Smooth muscle cell (in vitro differentiated cells): ENCODE results near the gene GTF2B. TPM values are rescaled to one million over a fixed set of nuclear protein-coding genes. Genes with fewer than 3 reads are reported as not detected.

Experiments used
- DNase-seq: peaks from one replicate; lab custom pipeline; 2025; ENCODE audit not compliant: unreplicated experiment; lab: John Stamatoyannopoulos, UW
- H2AFZ ChIP-seq: fragments of 200-600 bp; sonication (generic); 2 replicates; pipeline ENCODE4 v1.6.0; 2016; ENCODE audit warnings: antibody characterized with exemption, low read depth, mild to moderate bottlenecking
- H3F3A ChIP-seq: fragments of 200-600 bp; sonication (generic); 2 replicates; pipeline ENCODE4 v1.6.0; 2017; ENCODE audit warnings: antibody characterized with exemption, low read depth
- H3K27ac ChIP-seq: fragments of 200-600 bp; sonication (generic); 2 replicates; pipeline ENCODE4 v1.5.1; 2016; ENCODE audit warnings: low read depth, mild to moderate bottlenecking
- H3K27me3 ChIP-seq: fragments of 200-600 bp; sonication (generic); 2 replicates; pipeline ENCODE4 v1.6.1; 2016; ENCODE audit warnings: low read depth, mild to moderate bottlenecking
- H3K36me3 ChIP-seq: fragments of 200-600 bp; sonication (generic); 2 replicates; pipeline ENCODE4 v1.5.1; 2016; ENCODE audit warnings: low read depth
- H3K4me1 ChIP-seq: fragments of 200-600 bp; sonication (generic); 2 replicates; pipeline ENCODE4 v1.5.1; 2016; ENCODE audit warnings: low read depth
- H3K4me2 ChIP-seq: fragments of 200-600 bp; sonication (generic); 2 replicates; pipeline ENCODE4 v1.6.0; 2016; ENCODE audit warnings: mild to moderate bottlenecking
- H3K4me3 ChIP-seq: fragments of 200-600 bp; sonication (generic); 2 replicates; pipeline ENCODE4 v1.5.1; 2016; ENCODE audit warnings: mild to moderate bottlenecking
- H3K79me2 ChIP-seq: fragments of 200-600 bp; sonication (generic); 2 replicates; pipeline ENCODE4 v1.6.0; 2016; ENCODE audit warnings: low read depth, mild to moderate bottlenecking
- H3K9ac ChIP-seq: fragments of 200-600 bp; sonication (generic); 2 replicates; pipeline ENCODE4 v1.6.0; 2016; ENCODE audit warnings: low read depth
- H3K9me3 ChIP-seq: fragments of 200-600 bp; sonication (generic); replicated peaks from 2 replicates; pipeline ENCODE4 v1.5.1; 2016; ENCODE audit warnings: low read depth
- H4K20me1 ChIP-seq: fragments of 200-600 bp; sonication (generic); 2 replicates; pipeline ENCODE4 v1.6.0; 2016; ENCODE audit warnings: low read depth
- WGBS: methylation state at CpG from one replicate; pipeline ENCODE4 v1.1.7; 2016; ENCODE audit warnings: low lambda C conversion rate; 5-methylcytosine and 5-hydroxymethylcytosine counted together
- polyA plus RNA-seq: library from polyadenylated mRNA; unstranded; fragments of >200 nt; fragmentation: Nextera tagmentation; extraction: Ambion mirVana; gene quantifications from 2 replicates; pipeline ENCODE4 v1.2.1, GENCODE V29; 2016
- total RNA-seq: library from RNA; depleted of rRNA; stranded (reverse); fragments of >200 nt; gene quantifications from 2 replicates; pipeline ENCODE4 v1.2.3, GENCODE V29; 2014
- TF ChIP-seq, protein P1 (sequence below): fragments of 200-600 bp; sonication (generic); IDR thresholded peaks from 2 replicates; pipeline ENCODE4 v1.5.1; 2017; ENCODE audit warnings: borderline replicate concordance, mild to moderate bottlenecking, antibody characterized with exemption; ENCODE audit not compliant: insufficient read depth, poor library complexity, severe bottlenecking

GTF2B gene
- total and polyA plus RNA-seq, 2 experiments from 2014 or later = 51.0 to 75.2 TPM

DNA sequence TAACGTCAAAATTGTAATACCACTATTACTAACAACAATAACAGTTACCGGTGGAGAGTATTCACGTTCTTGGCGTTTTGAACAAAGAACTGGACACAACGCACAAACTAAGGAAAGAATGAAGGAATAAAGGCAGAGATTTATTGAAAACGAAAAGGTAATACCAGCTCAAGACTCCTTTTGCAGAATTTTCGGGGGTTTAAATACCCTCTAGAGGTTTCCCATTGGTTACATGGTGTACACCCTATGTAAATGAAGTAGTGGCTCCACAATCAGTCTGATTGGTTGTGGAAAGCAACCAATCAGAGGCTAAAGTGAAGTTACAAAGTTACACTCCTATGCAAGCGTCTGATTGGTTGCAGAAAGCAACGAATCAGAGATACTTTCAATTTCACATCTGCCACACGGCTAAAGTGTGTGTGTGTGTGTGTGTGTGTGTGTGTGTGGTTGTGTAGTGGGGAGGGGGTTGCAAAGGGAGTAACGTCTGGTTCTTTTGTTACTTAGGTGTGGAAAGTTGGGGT, 1.1 kb upstream of the GTF2B start:
- Histone ChIP-seq H3K36me3 (no peaks in the 10 kb centered on the region), H4K20me1 (peaks cover 33% of the 10 kb centered on the region), H3K4me1 (peaks cover 7% of the 10 kb centered on the region), H3K9ac (no peak overlapping the region), H3K27ac (no peak overlapping the region), H3F3A (no peaks in the 10 kb centered on the region), H3K79me2 (peaks cover 38% of the 10 kb centered on the region), H3K4me3 (peak overlapping the region; percentile 94), H3K4me2 (peak overlapping the region; percentile 93), H2AFZ (peak overlapping the region; percentile 88), H3K9me3 (no peaks in the 10 kb centered on the region), H3K27me3 (no peaks in the 10 kb centered on the region)
- 84% methylated on average over 11 of the region's 11 CpGs for WGBS
- no peak for DNase-seq
- TF ChIP-seq, protein P1, sequence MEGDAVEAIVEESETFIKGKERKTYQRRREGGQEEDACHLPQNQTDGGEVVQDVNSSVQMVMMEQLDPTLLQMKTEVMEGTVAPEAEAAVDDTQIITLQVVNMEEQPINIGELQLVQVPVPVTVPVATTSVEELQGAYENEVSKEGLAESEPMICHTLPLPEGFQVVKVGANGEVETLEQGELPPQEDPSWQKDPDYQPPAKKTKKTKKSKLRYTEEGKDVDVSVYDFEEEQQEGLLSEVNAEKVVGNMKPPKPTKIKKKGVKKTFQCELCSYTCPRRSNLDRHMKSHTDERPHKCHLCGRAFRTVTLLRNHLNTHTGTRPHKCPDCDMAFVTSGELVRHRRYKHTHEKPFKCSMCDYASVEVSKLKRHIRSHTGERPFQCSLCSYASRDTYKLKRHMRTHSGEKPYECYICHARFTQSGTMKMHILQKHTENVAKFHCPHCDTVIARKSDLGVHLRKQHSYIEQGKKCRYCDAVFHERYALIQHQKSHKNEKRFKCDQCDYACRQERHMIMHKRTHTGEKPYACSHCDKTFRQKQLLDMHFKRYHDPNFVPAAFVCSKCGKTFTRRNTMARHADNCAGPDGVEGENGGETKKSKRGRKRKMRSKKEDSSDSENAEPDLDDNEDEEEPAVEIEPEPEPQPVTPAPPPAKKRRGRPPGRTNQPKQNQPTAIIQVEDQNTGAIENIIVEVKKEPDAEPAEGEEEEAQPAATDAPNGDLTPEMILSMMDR = no peak

DNA sequence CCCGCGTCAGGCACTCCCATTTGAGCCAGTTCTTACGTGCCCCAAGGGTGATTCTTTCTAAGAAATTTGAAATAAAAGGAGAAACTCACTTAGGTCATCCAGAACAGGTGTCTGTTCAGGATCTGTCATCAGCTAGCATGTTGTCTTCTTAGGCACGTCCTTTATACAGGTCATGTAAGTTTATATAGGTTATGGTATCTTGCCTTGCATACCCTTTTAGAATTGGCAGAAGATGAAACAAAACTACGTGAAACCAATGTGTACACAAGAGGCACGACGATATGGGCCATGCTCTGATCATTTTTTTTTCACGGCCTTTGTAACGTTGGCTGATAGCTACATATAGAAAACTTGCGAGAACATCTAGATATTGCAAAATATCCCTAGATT, 579 bp upstream of the GTF2B start:
- peak overlapping the region; percentile 84 for H3K27ac ChIP-seq
- 47% methylated on average over 10 of the region's 10 CpGs for WGBS
- H3K9me3 ChIP-seq = no peaks in the 10 kb centered on the region
- H2AFZ ChIP-seq = peak overlapping the region; percentile 88
- DNase-seq = no peak
- peak overlapping the region; percentile 93 for H3K4me2 ChIP-seq
- H3K9ac ChIP-seq = peak overlapping the region; percentile 96
- H3K36me3 ChIP-seq = no peaks in the 10 kb centered on the region
- no peaks in the 10 kb centered on the region for H3K27me3 ChIP-seq
- peaks cover 7% of the 10 kb centered on the region for H3K4me1 ChIP-seq
- H3K4me3 ChIP-seq = peak overlapping the region; percentile 94
- peaks cover 42% of the 10 kb centered on the region for H3K79me2 ChIP-seq
- no peaks in the 10 kb centered on the region for H3F3A ChIP-seq
- TF ChIP-seq, protein P1 = no peak
- peaks cover 37% of the 10 kb centered on the region for H4K20me1 ChIP-seq

DNA sequence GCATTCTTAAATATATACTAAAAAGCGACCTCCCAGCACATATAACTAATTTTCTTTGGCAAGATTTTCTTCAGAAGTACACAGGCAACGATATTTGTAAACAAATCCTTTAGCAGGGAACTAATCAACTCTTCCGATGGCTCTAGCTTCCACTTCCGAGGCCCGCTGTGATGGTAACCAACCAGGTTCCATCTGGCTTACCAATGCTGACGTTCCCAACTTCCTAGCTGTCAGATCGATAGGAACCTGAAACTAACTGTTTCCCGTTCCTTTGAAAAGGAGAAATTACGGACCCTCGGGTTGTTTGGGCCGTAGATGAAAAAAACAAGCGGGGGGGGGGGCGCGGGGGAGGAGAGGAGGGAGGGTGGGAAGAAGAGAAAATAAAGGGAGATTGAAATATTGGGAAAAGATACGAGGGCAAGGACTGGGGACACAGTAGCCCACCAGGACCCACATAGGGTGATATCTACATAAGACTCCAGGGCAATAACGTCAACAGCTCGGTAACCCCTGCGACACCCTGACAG, 513 bp downstream of the GTF2B start:
- DNase-seq = no peak
- Histone ChIP-seq H3K36me3 (peaks cover 4% of the 10 kb centered on the region), H3K9ac (peak overlapping the region; percentile 96), H3K4me3 (peak overlapping the region; percentile 94), H3K27me3 (no peaks in the 10 kb centered on the region), H3K79me2 (peaks cover 53% of the 10 kb centered on the region), H3F3A (no peaks in the 10 kb centered on the region), H4K20me1 (peaks cover 38% of the 10 kb centered on the region), H3K9me3 (no peaks in the 10 kb centered on the region), H3K27ac (peak overlapping the region; percentile 84), H3K4me2 (peak overlapping the region; percentile 93), H3K4me1 (peaks cover 7% of the 10 kb centered on the region), H2AFZ (peak overlapping the region; percentile 88)
- TF ChIP-seq, protein P1 = no peak
- 2% methylated on average over 11 of the region's 18 CpGs for WGBS

DNA sequence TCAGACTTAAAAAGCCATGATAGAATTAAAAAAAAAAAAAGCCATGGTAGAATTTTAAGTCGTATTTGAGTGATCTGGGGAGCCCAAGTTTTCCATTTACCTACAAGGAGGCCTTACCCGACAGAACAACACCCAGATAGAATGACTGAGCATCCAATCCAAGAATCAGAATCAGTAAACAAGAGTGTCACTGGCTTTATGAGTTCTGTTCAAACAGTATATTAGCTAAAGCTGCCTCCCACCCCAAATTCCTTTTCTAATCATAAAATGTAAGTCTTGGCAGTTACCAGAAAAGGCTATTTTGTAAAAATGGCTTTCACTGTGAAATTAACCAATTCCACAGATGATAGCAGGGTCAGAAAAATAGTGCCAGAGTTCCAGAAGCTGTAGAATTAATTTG, 1.2 kb downstream of the GTF2B start:
- H3F3A ChIP-seq = no peaks in the 10 kb centered on the region
- peak overlapping the region; percentile 96 for H3K9ac ChIP-seq
- peaks cover 6% of the 10 kb centered on the region for H3K36me3 ChIP-seq
- no peak overlapping the region for H2AFZ ChIP-seq
- H3K79me2 ChIP-seq = peaks cover 57% of the 10 kb centered on the region
- peaks cover 38% of the 10 kb centered on the region for H4K20me1 ChIP-seq
- peak overlapping the region; percentile 84 for H3K27ac ChIP-seq
- peak overlapping the region; percentile 94 for H3K4me3 ChIP-seq
- H3K4me2 ChIP-seq = peak overlapping the region; percentile 93
- TF ChIP-seq, protein P1 = no peak
- no peak for DNase-seq
- no peaks in the 10 kb centered on the region for H3K9me3 ChIP-seq
- H3K27me3 ChIP-seq = no peaks in the 10 kb centered on the region
- WGBS = 85% methylated on average over 2 of the region's 2 CpGs
- H3K4me1 ChIP-seq = peaks cover 7% of the 10 kb centered on the region
